GM10266 (cell line): ENCODE data around the gene COL5A1.

Source experiments
- DNase-seq: peaks from one replicate; pipeline ENCODE4 v3.0.0; 2012; ENCODE audit errors: extremely low spot score
- TF ChIP-seq, protein P1 (sequence below): IDR thresholded peaks from 2 replicates; pipeline ENCODE4 v1.5.1; 2012; ENCODE audit warnings: mild to moderate bottlenecking, low read depth; ENCODE audit not compliant: control insufficient read depth, insufficient read depth; ENCODE audit errors: missing control alignments

The COL5A1 gene

DNA sequence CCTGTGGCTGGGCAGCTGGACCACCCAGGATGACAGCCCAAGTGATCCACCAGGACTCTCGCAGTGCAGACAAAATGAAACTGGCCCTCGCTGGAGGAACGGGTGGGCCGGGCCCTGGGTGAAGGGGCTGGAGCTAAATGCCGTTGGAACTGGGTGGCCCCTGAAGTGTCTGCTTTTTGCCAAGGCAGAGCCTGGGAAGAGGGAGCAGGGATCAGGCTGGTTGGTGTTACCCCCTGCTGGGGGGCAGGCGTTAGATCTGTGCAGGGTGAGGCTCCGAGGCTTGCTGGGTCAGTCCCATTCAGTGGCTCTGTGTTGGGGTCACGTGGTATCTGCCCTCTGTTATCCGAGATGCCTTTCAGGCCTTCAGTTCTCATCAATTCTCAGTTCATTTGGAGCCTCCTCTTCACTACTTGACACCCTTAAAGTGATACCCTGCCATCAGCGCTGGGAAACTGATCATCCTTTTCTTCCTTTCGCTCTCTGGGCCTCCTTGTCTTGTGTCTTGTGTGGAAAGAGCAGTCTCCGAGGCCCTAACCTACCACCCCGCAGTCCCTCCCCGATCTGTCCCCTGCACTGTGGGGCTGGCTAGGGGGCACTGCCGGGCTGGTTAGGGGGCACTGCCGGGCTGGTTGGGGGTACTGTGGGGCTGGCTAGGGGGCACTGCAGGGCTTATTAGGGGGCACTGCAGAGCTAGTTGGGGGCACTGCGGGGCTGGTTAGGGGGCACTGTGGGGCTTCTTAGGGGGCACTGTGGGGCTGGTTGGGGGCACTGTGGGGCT is 37.3 kb downstream of the COL5A1 start:
- TF ChIP-seq, protein P1, sequence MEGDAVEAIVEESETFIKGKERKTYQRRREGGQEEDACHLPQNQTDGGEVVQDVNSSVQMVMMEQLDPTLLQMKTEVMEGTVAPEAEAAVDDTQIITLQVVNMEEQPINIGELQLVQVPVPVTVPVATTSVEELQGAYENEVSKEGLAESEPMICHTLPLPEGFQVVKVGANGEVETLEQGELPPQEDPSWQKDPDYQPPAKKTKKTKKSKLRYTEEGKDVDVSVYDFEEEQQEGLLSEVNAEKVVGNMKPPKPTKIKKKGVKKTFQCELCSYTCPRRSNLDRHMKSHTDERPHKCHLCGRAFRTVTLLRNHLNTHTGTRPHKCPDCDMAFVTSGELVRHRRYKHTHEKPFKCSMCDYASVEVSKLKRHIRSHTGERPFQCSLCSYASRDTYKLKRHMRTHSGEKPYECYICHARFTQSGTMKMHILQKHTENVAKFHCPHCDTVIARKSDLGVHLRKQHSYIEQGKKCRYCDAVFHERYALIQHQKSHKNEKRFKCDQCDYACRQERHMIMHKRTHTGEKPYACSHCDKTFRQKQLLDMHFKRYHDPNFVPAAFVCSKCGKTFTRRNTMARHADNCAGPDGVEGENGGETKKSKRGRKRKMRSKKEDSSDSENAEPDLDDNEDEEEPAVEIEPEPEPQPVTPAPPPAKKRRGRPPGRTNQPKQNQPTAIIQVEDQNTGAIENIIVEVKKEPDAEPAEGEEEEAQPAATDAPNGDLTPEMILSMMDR = no peak
- no peak for DNase-seq

DNA sequence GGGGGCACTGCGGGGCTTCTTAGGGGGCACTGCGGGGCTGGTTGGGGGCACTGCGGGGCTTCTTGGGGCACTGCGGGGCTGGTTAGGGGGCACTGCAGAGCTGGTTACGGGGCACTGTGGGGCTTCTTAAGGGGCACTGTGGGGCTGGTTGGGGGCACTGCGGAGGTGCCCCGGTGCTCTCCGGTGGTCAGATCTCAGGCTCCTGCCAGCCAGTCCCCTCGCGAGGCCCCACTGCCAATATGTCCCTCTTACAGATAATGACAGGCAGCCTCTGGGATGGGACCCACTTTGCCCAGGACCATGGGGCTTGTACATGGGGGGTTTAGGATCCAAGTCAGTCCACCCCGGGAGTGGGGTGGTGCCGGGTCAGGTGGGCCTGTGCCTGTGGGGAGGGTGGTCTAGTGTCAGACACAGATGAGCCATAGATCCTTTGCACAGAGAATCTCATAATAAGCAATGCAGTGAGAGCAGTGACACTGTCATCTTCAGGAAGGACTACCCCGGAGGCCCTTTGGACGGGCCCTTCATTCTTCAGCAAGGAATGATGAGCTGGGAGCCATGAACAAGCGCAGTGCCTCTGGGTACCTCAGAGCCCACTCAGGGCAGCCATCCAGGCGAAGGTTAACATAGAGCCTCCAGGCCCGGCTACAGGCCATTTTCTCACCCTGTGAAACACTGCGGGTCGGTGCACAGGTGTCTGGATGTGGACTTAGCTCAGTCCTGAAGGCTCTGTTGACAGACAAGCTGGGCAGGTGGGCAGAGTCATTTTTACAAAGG is 38.2 kb downstream of the COL5A1 start:
- TF ChIP-seq, protein P1 = no peak

DNA sequence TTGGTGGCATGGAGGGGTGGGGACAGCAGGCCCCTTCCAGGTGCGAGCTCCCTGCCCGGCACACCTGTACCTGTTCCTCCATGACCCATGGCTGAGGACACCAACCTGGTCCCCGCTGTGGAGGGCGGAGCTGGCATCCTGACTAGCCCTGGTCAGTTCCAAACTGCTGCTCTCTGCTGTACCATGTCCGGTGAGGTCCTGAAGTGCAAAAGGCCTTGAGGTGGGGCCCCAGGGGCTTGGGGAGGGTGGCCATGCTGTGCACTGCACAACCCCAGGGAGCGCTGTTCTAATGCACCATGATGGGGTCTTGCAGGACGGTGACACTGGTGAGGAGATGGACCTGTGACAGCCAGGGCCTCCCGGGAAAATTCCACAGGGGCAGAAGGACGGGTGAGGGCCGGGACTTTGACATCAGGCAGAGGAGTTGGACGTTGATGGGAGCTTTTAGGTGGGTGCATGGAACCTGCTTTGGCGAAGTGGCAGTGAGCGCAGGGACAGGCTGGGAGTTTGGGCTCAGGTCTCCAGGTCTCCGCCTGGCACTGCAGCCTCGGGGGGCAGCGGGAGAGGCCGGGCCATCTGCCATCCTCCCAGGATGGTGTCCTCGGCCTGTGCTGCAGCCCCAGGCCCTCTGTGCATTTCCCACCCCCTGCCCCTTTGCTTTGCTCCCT is 38.9 kb downstream of the COL5A1 start:
- TF ChIP-seq, protein P1 = no peak
- DNase-seq = no peak

More for the DNA sequence above, 38.2 kb downstream of the COL5A1 start:
- DNase-seq = no peak

DNA sequence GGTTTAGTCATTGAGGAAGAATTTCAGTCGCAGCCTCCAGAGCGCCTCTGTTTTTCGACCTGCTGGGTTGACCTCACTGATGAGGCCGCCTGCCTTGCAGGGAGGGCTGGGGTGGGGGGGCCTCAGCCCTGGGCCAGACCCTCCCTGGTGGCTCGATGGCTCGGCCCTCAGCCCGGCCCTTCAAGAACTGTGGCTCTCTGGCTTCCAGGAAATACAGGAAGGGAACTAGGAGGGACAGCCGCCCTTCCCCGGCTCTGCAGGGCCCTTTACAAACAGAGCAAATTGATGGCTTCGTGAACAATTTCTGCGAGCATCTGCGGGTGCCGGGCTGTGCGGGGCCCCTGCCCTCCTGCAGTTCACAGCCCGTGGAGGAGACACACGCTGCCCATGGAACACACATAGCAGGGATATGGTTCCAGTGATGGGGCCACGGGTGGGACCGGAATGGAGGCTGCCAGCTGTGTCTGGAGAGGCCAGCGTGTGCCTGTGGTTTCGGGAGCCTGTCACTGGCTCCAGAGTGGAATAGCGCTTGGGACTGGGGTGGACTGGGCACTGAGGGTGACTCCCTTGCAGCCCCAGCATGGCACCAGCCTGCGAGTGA is 39.6 kb downstream of the COL5A1 start:
- TF ChIP-seq, protein P1 = no peak
- DNase-seq = no peak

DNA sequence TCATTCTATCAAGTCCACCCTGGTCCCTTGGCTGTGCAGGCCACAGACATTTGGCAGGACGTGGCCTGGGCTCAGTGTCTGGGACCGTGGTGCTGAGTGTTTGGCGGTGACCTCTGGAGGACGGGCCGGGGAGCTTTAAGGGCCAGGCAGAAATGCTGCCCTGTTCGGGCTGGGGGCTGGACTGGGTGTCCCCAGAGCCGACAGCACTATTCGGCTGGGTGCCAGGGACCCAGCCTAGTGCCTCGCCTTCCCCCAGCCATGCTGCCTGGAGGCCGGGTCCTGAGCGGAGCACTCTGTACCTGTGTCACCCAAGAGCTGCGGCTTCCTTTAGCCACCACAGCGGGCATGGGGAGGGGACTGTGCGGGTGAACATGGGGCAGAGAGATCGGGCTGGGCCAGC is 40.4 kb downstream of the COL5A1 start:
- DNase-seq = no peak
- TF ChIP-seq, protein P1 = no peak

DNA sequence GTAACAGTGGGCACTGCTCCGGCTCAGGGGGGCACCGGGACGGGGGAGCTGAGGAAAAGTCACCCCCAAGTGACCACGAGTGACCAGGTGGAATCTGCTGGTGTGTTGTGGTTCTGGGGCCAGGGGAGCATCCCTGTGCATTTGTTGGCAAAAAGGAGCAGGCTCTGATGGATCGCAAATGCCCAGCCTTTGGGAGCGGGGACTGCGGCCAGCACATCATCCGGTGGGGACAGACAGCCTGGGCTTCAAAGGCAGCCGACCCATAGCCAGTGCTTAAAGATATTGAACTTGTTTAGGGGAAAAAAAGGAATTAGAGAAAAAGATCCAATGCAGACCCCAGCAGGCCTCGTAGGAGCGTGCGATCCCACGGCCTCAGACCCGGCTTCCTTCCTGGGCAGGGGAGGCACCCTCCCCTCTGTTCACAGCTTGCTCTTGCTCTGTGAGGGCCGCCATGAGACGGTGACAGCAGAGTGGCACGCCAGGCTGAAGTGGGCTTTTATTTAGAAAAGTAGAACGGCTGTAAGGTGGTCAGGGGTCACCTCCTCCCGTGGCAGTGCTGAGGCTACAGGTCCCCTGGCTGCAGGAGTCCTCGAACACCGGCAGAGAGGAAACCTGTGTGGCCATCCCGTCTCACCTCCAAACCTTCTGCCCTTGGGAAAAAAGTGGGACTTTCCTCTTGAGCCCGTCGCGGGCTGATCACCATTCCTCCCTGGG is 41.2 kb downstream of the COL5A1 start:
- TF ChIP-seq, protein P1 = no peak
- no peak for DNase-seq
